ENCODE measurements around the gene RAB3B.
"Not testable (repeated sequence)": the region's sequence is repeated elsewhere in the genome, so short reads cannot be mapped to it uniquely, and the experiment has no call there.

Gene RAB3B

DNA sequence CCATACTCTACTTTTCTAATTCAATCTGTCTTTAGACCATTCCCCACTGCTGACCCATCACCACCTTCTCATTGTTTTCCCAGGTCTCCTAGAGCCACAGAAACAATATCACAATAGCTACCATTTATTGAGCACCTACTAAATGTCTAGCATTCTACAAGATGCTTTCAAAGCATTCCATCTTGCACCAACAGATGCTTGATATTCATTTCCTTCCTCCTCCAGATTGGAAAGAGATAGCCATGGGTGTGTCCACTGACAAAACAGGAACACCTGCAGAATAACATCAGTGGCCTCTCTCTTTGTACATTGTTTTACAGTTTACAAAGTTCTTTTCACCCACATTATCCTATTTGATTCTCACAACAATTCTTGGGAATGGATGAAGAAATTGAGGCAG lies 2.2 kb downstream of the RAB3B start:
- DNase-seq = no peak

- DNase-seq = no peak
Measured at GRCh38 chr1:51986718-51987117, 3.8 kb downstream of the RAB3B start.

DNA sequence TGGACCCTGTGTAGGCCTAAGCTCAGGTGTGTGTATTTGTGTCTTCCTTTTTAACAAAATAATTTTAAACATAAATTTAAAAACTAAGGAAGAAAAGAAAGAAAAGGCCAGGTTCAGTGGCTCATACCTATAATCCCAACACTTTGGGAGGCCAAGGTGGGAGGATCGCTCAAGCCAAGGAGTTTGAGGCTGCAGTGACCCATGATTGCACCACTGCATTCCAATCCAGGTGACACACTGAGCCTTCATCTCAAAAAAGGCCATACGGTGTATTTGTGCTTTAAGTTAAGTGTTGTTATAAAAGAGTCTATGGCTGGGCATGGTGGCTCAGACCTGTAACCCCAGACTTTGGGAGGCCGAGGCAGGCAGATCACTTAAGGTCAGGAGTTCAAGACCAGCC lies 8.3 kb downstream of the RAB3B start:
- no peak for DNase-seq

DNA sequence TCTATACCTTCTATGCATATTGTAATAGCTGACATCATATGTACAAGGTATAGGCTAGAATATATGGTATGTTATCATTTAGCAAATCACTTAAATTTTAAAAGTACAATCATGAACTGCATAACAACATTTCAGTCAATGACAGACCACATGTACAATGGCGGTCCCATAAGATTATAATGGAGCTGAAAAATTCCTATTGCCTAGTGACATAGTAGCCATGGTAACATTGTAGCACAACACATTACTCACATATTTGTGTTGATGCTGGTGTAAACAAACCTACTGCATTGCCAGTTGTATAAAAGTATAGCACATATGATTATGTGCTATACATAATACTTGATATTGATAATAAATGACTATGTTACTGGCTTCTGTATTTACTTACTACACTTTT lies 8.9 kb downstream of the RAB3B start:
- no peak for DNase-seq

GRCh38 chr1:51978099-51978498 lies 12.4 kb downstream of the RAB3B start:
- no peak for DNase-seq

DNA sequence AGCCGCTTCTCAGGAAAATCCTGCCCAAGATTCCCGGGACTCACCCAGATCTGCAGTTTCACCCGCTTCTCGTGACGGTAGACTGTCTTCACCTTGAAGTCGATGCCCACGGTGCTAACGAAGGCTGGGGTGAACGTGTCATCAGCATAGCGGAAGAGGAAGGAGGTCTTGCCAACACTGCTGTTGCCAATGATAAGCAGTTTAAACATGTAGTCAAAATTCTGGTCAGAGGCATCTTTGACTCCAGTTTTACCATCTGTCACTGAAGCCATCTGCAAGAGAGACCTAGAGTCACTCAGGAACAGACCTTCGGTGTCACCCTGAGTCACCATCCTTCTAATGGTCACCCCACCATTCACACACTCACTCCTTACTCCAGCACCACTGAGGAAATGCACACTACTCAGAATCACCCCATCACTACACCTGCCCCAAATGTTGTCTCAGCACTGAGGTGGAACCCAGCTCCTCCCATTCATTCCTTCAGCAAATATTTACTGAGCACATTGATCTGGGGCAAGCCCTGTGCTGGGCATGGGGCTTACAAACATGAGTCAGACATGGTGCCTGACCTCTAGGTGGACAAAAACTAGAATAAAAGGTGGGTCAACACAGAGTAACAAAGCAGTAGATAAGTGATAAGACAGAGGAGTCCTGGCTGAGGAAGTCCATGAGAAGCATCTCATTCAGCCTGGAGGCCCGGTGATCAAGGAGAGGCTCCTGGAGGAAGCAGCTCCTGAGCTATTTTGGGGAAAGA lies 13.5 kb downstream of the RAB3B start:
- no peak for DNase-seq

DNA sequence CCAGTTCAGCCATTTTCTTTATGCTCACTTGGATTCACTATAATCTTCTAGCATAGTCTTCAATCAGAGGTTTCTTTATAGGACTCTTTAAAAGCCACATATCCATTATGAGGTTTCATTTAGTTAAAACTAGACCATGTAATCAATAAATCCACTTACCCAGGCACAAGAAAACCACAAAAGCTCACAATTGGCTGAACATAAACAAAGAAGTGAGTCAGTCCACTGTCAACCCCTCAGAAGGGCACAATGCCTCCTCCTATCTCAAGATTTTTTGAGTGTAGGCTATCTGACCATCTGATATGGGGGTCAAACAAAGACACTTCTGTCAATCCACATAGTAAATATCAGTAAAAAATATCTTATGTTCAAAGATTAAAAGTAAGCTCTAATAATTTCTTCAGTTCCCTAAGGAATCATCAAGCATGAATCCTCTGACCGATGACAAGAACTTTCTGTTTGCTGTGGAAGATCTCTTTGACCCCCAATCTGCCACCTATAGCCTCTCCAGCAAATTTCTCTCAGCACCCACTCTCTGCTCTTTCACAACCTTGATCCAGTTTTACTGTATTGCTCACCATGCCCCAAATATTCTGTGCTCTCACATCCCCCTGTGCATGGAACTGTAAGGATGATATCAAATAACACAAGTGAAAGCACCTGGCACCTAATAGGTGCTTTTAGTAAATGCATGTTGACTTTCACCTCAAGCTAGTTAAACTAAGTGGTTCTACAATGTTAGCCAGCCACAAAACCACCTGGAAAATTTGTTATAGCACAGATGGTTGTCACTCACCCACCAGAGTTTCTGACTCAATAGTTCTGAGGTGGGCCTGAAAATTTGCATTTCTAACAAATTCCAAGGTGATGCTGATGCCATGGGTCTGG lies 16.7 kb downstream of the RAB3B start:
- DNase-seq = no peak

DNA sequence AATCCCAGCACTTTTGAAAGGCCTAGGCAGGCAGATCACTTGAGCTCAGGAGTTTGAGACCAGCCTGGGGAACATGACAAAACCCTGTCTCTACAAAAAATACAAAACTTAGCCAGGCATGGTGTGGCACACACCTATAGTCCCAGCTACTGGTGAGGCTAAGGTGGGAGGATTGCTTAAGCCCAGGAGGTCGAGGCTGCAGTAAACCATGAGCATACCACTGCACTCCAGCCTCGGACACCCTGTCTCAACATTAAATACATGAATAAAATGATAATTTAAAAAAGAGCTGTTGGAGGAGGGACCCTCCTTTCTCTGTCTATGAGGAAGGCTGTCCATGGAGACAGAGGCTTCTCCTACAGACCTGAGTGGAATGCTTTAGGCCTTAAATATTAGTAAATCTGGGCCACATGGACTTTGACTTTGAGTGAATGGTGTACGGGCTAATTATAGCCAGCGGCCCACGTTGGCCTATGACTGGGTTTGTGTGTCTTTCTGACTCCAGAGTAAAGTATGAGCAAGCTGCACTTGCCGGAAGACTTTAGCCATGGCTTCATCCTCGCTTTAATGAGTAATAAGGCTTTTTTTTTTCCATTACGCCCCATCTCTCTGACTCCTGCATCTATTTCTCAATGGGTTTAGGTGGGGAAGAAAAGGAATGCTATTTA lies 21.3 kb downstream of the RAB3B start:
- DNase-seq = no peak

GRCh38 chr1:51968632-51969031 lies 21.9 kb downstream of the RAB3B start:
- no peak for DNase-seq

- DNase-seq = not testable (repeated sequence)
Measured at GRCh38 chr1:51967213-51967791, 23.2 kb downstream of the RAB3B start.

DNA sequence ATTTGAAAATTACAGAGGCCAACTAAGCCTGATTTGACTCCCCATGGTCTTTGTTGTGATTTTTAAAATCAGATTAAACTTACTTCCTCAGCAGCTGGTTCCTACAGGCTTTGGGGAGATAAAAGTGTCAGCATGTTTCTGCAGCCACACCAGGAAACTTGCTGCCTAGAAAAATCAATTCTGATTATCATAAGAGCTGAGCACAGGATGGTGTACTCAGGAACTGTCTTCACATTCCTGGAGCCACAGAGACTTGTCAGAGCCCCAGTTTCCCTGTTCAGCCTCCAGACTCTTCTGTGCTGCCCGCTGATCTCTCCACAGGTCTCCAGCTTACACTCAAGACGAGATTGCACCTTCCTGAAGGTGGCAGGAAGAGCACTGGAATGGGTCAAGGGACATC lies 23.9 kb downstream of the RAB3B start:
- no peak for DNase-seq

- no peak for DNase-seq
Measured at GRCh38 chr1:51964309-51964696, 26.2 kb downstream of the RAB3B start.

- no peak for DNase-seq
Measured at GRCh38 chr1:51963592-51964308, 26.8 kb downstream of the RAB3B start.

DNA sequence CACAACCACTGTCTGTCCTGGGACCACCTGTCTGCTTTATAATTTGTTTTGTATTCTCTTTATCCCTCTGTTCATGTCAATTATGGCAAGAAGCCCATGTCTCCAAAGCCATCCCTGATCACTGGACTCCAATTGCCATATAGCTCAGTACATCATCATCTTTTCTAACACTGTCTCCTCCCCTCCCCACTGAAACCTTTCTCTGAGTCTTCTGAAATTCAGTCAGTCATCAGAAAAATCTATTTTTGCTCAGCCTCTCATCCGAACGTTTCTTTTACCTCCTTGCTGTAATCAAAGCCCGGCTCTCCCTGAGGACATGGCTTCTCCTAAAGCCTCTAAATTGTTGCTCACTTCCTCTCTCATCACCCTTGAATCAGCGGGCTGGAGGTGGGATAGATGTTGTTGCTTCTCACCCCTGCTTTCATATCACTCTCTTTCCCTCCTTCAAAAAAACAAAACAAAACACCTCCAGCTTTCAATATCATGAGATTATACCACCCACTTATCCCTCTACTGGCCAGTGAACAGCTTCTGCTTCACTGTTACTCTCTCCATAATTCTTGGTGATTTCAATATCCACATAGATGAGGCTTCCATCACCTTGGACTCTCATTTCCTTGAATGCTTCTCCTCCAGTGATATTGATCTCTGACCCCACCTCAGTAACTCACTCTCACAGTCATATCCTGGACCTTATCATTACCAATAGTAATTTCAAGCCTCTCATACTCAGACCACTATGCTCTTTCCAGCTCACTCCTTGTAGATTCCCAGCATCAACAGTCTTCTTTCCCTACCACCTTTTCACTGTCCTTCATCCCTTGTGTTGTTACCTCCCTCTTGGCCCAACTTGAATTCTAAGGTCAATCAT lies 27.8 kb downstream of the RAB3B start:
- no peak for DNase-seq

DNA sequence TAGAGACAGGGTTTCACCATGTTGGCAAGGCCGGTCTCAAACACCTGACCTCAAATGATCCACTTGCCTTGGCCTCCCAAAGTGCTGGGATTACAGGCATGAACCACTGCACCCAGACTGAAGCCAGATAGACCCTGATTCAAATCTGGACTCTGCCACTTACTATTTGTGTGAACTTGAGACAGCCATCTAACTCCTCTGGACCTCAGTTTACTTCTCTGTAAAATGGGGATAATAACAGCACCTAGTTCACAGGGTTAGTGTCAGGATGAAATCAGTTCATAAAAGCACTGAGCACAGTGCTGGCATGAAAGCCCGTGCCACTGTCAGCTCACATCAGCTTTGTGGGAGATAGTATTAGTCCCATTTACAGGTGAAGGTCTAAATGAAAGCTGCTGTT lies 28.5 kb downstream of the RAB3B start:
- DNase-seq = no peak

DNA sequence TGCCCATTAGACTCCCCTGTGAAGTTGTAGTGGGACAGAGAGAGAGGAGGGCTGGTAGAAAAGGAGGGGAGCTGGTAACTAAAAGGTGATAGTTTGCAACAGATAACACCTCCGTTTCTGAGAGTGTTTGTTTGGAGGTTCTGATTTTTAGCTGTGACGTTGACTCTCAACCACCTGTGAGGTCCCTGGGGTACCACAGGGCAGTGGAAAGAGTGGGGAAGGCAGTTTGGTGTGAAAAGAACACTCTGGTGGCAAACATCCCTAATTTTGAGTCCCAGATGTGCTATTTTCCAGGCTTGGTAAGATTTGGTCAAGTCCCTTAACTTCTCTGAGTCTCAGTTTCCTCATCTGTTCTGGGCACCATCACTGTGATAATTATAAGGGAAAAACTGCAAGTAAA lies 29.3 kb downstream of the RAB3B start:
- no peak for DNase-seq

- no peak for DNase-seq
Measured at GRCh38 chr1:51960262-51960661, 30.2 kb downstream of the RAB3B start.

- no peak for DNase-seq
Measured at GRCh38 chr1:51958824-51959223, 31.7 kb downstream of the RAB3B start.

DNA sequence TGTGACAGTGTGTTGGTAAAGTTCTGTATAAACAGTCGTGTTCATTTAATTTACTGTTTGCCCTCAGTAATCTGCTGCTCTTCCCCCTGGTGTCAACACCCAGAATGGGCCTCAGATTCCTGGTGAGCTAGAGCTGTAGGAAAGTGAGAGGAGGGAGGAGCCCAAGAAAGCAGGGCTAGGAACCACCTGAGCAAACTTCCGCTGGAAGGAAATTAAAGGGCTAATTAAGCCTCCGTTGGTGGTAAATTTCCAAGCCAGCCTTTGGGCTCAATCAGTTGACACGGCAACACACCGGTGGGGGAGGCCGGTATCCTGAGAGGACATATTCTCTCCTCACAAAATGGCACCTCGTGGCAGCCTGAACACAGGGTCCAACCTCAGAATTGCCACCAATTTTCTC lies 32.9 kb downstream of the RAB3B start:
- no peak for DNase-seq

DNA sequence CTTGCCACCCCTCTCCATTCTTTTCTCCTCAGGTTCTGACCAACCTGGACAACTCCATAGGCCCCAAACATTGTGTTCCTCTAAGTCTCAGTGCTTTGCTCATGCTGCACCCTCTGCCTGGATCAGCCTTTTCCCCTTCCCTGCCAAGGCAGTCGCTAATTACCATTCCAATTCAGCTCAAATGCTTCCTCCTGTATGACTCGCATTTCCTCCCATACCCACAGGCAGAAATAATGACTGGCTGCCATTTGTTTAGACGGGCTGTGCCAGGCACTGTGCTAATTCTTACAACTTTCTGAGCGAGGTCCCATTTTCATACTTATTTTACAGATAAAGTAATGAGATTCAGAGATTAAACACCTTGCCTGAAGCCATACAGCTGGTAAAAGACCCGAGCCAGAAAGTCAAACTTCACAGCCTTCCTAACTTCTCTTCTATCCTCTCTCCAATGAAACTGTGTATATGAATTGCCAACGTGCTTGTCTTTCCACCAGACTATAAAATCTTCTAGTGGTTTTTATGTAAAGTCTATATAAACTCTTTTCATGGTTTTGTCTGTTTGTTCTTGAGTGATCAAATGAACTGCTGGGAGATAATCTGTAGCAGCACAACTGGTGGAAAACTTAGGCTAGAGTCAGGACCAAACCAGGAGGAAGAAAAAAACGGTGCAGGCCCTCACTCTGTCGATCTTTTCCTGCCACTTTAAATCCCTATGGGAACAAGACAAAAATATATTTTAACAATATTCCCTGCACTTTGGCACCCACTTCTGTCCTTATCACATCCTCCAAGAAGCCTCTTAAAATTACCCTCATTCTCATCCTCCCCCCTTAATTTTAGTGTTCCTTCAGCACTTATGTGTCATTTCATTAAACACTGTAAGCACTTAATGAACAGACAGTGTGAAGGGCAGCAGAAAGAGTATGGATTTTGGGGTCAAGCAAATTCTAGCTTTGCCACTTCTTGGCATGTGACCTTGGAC lies 33.7 kb downstream of the RAB3B start:
- no peak for DNase-seq

Measured in CD4-positive, alpha-beta T cell treated with Interleukin-10 for 1 hour (primary cell).